HG02852 (cell line): Measurements from ENCODE around the gene RFC3.

Experiments used
- ATAC-seq: cut with Tn5 transposase; IDR thresholded peaks from one replicate; pipeline ENCODE4 v1.9.1; 2021; ENCODE audit warnings: mild to moderate bottlenecking, moderate library complexity; ENCODE audit not compliant: unreplicated experiment

Gene RFC3

DNA sequence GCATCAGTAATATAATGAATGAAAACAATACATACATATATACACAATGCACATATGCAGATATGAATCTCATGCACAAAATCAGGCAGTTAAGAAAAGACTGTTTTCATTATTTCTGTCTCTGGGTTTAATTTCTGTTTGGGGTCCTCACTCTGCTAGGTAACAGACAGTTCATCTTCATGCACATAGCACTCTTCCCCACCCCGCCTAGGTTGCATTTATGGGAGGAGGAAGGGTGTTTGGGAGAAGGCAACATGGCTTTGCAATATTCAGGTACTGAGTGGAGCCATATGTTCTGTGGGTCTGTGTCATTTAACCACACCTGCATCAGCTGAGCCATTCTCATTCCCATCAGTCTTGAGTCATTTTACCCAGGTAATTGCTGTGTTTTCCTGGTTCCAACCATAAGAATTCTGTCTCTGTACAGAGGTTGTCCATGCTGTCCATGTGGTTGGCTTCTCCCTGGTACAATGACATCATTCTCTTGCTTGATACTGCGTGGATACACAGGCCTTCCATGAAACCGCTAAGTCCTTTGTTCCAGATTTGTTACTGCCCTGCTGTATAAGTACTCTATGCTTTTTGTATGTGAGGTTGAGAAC is 45.3 kb downstream of the RFC3 start:
- ATAC-seq: no peak

DNA sequence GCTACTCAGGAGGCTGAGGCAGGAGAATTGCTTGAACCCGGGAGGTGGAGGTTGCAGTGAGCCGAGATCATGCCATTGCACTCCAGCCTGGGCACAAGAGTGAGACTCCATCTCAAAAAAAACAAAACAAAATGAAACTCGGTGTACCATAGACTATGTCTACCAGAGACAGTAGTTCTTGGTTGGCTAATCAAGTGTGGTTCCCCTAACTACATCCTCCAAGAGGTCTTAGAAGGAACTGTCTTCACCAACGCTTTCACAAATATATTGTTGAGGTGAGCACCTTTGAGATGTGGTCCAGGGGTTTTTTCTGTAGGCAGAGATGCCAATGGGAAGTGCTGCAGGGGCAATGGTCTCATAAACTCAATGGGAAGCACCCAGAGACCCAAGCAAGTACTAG is 48.0 kb downstream of the RFC3 start:
- peak; percentile 96 for ATAC-seq

GRCh38 chr13:33867472-33867871 is 49.5 kb downstream of the RFC3 start:
- ATAC-seq: no peak

DNA sequence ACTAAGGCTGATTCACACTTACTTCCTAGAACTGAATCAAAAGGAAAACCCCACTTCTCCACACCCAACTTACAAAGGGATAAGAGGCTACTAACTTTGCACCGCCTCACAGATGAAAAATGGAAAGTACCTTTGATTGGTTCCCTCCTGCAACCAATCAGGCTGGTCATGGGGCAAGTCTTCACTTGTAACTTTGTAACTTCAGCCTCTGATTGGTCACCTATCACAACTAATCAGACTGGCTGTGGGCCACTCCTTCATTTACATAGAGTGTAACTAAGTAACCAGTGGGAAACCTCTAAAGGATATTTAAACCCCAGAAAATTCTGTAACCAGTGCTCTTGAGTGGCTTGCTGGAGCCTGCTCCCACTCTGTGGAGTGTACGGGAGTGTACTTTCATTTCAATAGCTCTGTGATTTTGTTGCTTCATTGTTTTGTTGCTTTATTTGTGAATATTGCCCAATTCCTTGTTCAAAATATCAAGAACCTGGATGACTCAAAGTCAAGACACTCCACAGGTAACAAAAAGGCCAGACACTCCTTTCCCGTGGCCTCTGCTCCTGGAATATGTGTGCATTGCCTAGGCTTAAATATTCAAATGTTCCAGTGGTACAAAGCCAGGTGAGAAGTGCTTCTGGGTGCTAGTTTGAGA is 50.5 kb downstream of the RFC3 start:
- ATAC-seq: no peak

GRCh38 chr13:33869005-33869404 is 51.1 kb downstream of the RFC3 start:
- no peak for ATAC-seq

GRCh38 chr13:33870046-33870668 is 52.2 kb downstream of the RFC3 start:
- ATAC-seq: no peak

GRCh38 chr13:33871207-33872004 is 53.5 kb downstream of the RFC3 start:
- ATAC-seq: no peak

- no peak for ATAC-seq
Measured at GRCh38 chr13:33872005-33872351, 54.0 kb downstream of the RFC3 start.

GRCh38 chr13:33873251-33873908 is 55.4 kb downstream of the RFC3 start:
- no peak for ATAC-seq

- ATAC-seq: no peak
Measured at GRCh38 chr13:33874871-33875270, 56.9 kb downstream of the RFC3 start.

GRCh38 chr13:33875618-33876401 is 57.9 kb downstream of the RFC3 start:
- no peak for ATAC-seq

GRCh38 chr13:33876716-33877394 is 58.9 kb downstream of the RFC3 start:
- ATAC-seq: no peak

GRCh38 chr13:33879118-33879517 is 61.2 kb downstream of the RFC3 start:
- ATAC-seq: no peak

DNA sequence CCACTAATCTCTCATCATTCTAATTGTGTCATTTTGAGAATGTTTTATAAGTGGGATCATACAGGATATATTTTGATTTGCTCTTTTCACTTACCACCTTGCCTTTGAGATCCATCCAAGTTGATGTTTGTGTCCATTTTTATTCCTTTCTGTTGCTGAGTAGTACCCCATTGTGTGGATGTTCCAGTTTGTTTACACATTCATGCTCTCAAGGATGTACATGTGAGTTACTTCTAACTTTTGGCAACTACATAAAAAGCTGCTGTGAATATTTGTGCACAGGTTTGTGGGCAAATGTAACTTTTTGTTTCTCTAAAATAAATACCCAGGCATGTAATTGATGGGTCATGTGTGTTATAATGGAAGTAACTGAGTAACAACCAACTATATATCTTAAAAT is 64.9 kb downstream of the RFC3 start:
- no peak for ATAC-seq

- no peak for ATAC-seq
Measured at GRCh38 chr13:33884531-33885220, 66.7 kb downstream of the RFC3 start.
